COLO668 (cell line): ENCODE data around the gene GOLGA1.
"Not testable (repeated sequence)": the region's sequence is repeated elsewhere in the genome, so short reads cannot be mapped to it uniquely, and the experiment has no call there.

Experiments
- DNase-seq: peaks from one replicate; lab custom pipeline; 2025; ENCODE audit not compliant: unreplicated experiment; lab: John Stamatoyannopoulos, UW

Gene GOLGA1, protein sequence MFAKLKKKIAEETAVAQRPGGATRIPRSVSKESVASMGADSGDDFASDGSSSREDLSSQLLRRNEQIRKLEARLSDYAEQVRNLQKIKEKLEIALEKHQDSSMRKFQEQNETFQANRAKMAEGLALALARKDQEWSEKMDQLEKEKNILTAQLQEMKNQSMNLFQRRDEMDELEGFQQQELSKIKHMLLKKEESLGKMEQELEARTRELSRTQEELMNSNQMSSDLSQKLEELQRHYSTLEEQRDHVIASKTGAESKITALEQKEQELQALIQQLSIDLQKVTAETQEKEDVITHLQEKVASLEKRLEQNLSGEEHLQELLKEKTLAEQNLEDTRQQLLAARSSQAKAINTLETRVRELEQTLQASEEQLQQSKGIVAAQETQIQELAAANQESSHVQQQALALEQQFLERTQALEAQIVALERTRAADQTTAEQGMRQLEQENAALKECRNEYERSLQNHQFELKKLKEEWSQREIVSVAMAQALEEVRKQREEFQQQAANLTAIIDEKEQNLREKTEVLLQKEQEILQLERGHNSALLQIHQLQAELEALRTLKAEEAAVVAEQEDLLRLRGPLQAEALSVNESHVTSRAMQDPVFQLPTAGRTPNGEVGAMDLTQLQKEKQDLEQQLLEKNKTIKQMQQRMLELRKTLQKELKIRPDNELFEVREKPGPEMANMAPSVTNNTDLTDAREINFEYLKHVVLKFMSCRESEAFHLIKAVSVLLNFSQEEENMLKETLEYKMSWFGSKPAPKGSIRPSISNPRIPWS

DNA sequence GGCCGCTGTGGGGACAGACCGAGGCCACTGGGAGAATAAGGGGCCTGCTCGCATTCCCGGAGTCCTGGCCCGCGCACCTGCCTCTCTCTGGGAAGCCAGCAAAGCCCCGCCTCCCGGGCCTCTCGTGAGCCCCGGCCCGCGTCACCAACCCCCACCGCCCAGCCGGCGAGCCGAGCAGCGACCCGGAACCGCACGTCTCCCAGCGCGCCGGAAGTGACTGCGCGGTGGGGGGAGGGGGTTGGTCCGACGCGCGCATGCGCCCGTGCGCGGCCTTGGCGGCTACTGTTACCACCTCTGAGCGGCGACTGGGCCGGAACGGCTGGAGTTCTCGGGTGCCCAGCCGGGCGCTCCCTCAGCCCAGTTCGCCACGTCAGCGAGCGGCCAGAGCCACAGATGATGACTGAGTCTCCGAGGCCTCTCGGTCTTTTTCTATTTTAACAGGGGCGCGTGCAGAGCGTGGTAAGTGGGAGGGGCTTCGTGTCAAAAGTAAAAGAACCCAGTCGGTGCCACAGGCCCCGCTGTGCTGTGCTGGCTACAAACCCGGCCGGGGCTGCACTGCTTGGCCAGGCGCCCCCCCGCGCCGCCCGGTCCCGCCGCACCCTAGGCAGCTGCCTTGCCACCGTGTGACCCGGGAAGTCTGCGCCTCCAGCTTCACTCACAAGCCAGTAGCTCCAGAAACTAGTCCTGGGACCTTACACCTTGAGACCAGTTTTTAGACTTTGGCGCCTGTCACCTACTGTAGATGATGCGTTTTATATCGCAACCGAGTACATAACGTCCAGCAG lies at the start of gene GOLGA1:
GOLGA1 (minus strand) TSS at position 190 of the 785 bp plus-strand sequence. CDS start 2,372 bp downstream, outside the sequence.
- peak; percentile 99 for DNase-seq

DNA sequence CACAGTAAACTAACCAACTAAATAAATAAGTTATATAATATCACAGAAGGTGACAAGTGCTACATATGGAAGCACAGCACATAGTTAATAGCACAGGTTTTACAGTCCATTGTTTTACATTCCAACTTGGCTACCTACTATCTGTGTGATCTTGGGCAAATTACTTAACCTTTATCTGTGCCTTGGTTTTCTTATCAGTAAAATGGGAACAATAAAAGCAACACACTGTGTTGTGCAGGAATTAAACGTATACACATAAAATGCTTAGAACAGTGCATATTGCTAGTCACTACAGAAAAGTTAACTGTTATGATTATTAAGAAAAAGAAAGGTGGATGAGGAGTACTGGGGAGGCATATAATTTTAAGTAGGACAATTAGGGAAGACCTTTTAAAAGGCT lies 42.8 kb upstream of the GOLGA1 start:
- no peak for DNase-seq

DNA sequence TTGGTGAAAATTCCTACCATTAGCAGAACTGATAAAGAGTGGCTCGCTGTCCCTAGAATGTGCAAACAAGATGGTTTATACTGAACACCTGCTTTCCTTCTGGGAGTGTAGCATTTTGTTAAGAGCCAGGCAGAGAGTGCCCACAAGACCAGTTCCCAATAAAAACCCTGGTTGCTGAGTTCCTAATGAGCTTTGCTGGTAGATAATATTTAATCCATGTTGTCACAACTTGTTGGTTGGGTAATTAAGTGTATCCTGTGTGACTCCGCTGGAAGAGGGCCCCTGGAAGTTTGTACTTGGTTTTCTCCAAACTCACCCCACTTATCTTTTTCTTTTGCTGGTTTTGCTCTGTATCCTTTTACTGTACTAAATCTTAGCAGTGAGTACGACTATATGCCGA lies 39.5 kb upstream of the GOLGA1 start:
- DNase-seq, result no peak

DNA sequence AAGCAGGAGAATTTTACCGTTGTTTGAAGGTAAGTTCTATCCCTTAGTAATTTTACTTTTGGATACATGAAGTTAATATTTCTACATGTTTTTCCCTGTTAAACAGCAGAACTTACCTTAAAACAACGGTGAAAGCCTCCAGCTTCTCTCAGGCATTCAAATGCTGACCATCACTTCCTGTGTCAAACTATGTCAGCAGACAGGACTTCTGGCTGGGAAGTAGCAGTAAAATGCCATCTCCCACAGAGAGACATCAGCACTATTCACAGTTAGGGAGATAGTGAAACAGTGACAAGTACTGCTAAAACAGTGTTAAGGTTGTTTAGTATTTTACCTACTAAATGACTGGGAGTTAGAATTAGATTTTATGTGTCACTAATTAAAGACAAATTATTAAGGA lies 34.2 kb upstream of the GOLGA1 start:
- no peak for DNase-seq

DNA sequence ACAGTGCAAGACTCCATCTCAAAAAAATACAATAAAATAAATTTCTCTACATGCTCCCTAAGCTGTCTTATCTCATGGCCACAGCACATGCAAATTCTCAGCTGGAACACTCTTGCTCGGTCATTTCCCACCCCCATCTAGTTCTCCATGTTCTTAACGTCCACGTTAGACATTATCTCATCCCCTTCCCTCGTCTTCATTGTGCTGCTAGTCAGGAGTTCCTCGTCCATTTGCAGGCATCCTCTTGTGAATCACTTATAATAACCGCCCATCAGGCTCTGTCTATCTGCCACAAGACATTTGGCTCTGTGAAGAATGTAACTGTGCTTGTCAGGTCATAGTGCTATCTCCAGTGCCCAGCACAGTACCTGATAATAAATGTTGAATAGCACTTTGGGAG lies 32.9 kb upstream of the GOLGA1 start:
- no peak for DNase-seq

DNA sequence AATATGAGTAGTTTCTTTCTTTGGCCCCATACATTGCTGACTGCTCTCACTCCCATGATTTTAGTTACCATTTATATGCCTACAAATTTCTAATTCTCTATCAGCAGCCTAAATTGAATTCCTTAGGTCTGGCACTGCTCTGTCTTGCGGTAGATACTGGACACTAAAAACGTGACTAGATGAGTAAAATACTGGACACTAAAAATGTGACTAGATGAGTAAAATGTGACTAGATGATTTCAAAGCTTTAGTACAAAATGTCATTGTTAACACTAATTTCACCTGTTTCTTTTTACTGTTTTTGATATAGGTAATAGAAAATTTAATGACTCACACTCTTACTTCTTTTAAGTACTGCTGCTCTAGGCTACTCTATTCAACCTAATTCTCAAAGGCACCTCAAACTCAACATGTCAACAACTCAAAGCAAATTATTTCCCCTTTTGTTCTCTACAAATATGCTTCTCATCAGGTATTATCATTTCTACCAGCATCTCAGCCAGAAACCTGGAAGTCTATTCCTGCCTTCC lies 31.4 kb upstream of the GOLGA1 start:
- DNase-seq, result no peak

DNA sequence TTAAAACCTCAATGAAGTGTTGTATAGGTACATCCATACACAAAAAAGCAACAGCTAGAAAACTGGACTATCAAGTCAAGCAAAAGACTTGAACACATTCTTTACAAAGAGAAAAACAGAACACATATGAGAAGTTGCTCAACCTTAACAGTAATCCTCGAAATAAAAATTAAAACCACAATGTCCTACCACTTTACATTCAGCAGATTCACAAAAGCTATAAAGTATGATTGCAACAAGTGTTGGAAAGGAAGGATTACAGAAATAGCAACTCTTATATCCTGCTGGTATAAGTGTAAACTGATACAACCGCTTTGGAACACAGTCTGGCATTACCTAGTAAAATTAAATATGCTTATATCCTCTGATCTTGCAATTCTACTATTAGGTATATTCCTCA lies 28.5 kb upstream of the GOLGA1 start:
- no peak for DNase-seq

DNA sequence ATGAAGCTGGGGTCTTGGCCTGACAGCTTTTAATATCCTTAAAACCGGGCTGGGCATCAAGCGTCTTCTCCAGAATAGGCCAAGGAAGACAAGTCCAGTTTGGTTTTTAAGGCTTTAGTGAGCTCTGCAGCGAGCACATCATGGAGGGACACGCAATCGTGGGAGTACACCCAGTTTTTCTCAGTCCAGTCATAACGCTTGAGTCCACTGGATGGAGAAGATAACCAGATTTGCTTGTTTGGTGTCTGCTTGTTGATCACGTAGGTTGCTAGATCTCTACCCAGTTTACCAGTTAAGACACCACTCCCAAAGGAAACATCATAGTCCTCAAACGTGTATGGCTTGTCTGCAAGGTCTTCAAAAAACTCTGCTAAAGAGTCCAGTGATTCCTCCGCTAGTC lies 27.4 kb upstream of the GOLGA1 start:
- no peak for DNase-seq

DNA sequence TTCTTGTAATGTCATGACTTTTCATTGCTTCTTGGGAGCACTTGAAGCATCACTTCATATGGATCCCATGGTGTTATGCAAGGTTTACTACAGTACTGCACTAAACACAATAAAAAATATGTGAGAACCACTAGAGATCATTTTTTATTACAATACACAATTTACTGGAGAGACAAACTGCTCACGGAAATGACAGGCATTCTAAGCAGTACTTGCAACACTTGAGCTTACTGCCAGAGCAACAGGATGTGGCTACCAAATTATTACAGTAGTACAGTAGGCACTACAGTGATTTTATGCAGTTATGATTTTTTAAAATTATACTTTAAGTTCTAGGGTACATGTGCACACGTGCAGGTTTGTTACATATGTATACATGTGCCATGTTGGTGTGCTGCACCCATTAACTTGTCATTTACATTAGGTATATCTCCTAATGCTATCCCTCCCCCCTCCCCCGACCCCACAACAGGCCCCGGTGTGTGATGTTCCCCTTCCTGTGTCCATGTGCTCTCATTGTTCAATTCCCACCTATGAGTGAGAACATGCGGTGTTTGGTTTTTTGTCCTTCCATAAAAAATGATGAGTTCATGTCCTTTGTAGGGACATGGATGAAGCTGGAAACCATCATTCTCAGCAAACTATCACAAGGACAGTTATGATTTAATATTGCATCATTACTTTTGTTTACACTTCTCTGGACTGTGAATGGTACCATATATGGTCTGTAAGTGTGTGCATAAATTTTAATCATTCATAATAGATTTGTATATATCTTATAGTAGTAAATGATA lies 25.1 kb upstream of the GOLGA1 start:
- not testable (repeated sequence) for DNase-seq

DNA sequence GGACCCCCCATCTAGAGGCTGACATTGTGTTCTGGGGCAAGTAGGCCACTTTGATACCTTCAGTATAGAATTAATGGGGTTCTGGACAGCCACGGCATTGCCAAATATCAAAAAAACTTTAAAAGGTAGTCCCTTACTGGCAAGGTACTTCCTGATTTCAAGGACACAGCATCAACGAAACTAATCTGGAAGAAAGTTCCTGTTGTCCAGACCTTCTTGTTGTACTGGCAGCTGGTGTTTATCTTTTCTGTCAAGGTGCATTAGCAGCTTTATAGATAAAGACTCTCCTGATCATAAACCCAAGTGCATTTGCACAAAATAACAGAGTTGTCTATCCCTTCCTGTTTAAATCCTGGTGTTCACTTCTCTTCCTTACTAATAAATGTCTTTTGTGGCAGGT lies 23.7 kb upstream of the GOLGA1 start:
- no peak for DNase-seq

DNA sequence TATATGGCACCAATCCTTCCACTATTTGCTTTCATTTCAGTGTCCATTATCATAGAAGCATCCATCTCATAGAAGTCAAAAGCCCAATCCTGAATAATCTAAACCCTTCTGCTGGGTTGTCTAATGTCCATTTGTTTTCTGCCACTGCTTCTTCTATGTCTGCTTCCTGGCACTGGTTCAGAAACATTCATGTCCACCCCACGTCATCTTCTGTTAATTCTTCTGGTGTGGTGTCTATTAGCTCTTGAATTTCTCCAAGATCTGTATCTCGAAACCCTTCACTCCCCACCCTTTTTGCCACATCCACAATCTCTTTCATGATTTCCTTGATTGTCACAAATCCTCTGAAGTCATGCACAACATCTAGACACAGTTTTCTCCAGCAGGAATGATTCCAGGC lies 23.2 kb upstream of the GOLGA1 start:
- no peak for DNase-seq

DNA sequence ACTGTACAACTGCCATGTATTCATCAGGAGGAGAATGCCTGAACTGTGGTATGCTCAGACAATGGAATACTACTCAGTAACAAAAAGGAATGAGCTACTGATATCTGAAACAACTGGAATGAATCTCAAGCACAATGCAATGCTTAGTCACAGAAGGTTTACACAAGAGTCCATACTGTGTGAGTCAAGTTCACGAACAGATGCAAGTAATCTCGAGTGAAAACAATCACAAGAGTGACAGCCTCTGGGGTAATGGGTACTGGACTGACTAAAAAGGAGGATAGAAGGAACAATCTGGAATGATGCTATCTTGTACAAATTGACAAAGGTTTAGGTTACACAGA lies 19.5 kb upstream of the GOLGA1 start:
- DNase-seq, result no peak

DNA sequence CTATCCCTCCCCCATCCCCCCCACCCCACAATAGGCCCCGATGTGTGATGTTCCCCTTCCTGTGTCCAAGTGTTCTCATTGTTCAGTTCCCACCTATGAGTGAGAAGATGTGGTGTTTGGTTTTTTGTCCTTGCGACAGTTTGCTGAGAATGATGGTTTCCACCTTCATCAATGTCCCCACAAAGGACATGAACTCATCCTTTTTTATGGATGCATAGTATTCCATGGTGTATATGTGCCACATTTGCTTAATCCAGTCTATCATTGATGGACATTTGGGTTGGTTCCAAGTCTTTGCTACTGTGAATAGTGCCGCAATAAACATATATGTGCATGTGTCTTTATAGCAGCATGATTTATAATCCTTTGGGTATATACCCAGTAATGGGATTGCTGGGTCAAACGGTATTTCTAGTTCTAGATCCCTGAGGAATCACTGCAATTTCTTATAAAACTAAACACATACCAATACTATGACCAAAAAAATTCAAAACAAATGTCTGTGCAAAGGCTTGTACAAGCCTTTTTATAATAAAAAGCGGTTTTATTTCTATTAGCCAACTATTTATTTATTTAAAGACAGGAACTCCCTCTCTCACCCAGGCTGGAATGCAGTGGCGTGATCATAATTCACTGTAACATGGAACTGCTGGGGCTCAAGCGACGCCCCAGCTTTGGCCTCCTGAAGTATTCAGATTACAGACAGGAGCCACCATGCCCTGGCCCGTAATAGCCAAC lies 19.0 kb upstream of the GOLGA1 start:
- DNase-seq, result not testable (repeated sequence)

DNA sequence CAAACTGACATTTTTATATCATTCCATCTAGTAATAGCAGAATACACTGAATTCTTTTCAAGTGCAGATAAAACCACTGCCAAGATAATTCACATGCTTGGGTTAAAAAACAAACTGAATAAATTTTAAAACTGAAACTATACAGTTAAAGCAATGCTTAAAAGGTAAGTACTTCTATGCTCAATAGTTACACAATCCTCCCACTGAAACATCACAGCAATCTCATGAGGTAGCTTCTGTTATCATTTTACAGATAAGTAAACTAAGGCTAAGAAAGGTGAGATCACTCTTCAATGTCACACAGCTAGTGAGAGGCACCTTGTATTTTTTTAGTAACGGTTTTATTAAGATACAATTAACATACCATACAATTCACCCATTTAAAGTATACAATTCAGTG lies 13.4 kb upstream of the GOLGA1 start:
- no peak for DNase-seq

DNA sequence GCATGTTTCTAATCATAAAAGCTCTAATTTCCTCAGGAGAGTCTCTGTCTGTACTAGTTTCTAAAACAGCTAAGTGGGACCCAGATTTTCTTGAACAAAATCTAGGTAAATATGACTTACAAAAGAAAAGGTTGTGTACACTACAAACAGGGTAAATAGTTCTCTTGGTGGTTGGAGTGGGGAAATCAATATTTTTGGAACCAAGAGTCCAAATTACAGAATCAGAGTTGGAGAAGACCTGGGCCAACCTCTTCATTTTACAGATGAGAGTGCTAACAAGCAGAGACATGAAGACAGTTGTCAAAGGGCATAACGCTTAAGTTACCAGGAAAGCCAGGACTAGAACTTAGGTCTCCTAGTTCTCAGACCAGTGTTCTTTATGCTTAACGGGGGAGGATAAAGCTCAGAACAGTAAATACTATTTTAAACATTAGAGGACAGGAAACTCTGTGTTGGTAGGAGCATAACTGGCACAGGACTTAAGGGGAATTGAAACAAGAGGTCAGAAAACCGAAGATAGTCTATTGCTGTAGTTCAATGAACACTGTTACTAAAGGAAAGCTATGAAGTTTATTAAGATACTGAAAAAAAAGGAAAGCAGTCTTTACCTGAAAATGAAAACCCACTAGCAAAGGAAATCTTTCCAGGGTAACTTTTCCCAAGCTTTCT lies 9.3 kb upstream of the GOLGA1 start:
- DNase-seq, result no peak

DNA sequence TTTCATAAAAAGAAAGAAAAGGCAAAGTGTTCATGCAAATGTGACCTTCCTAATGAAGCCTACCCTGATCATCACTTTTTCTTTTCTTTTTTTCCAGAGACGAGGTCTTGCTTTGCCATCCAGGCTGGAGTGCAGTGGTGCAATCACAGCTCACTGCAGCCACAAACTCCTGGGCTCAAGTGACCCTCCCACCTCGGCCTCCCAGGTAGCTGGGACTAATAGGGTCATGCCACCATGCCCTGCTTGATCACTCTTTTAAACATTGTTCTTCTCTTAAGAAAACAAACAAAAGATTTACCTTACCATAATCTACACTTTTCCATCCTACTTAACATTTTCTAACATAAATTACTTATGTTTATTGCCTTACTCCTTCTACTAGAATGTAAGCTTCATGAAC lies 8.5 kb upstream of the GOLGA1 start:
- no peak for DNase-seq

DNA sequence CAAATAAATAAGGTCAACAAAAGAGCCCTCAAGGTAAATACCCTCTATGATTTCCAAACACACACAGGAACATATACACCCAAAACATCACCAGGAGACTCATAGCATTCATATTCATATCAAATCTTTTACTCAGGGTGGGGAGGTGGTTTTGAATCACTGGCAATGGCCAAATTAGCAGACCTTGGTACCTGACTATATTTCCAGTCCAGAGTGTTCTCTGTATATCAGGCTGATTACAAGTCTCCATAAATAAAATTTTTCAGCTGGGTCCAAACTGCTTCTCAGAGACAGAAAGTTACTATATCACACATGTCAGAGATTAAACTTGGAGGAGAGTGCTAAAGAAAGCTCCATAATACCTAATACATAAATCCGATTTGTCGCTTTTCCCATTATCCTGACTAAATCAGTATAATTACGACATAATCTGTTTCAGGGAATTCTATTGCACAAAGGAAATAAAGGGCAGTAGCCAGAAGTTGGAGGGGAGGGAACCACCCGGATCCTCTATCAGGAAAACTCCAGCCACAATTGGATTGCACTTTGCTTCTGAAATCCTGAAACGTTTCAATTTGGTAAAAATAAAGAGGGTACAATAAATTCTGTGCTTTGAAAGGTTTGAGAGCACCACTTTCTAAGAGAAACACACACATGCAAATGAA lies 7.0 kb upstream of the GOLGA1 start:
- DNase-seq, result no peak

DNA sequence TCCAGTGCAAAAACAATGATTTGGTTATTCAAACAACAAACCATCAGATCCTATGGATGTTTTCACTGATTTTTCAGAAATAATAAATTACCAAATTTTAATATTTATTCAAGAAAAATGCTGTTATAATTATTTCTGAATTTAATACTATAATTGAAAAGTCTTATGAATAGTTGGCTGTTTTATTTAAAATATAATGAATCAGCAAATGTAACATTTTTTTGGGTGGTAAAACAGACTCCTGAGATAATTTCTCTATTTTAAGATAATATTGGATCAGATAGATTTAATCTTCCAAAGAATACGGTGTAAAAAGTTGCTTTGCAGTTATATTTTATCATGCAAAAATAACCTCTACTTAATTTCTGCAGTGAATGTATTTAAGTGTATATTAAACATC lies 5.3 kb upstream of the GOLGA1 start:
- DNase-seq, result no peak
